Fibroblast of skin of scalp (primary cell): ENCODE results near the gene MEF2B. TPM values are rescaled to one million over a fixed set of nuclear protein-coding genes. Genes with fewer than 3 reads are reported as not detected.

ENCODE experiments used
- DNase-seq: peaks from one replicate; pipeline ENCODE4 v3.0.0-alpha.2; 2013
- polyA plus RNA-seq, 2 experiments: library from polyadenylated mRNA; unstranded; fragments of 120-200 nt; gene quantifications; one replicate each; pipeline ENCODE4 v1.2.1, GENCODE V29; 2013; ENCODE audit not compliant: insufficient read length in 2 of 2

Gene MEF2B
- polyA plus RNA-seq (2013, experiment 1 of 2; ENCODE audit: insufficient read length) = 1.1 TPM
- polyA plus RNA-seq (2013, experiment 2 of 2; ENCODE audit: insufficient read length) = 0.43 TPM

- peak; percentile 45 for DNase-seq
Observed at GRCh38 chr19:19170053-19170872, at the start of gene MEF2B. Gene MEF2B (minus strand): TSS chr19:19170263. CDS start chr19:19150735, 19,528 bp downstream.

- no peak for DNase-seq
Observed at GRCh38 chr19:19218911-19219310, 48.8 kb upstream of the MEF2B start.

DNA sequence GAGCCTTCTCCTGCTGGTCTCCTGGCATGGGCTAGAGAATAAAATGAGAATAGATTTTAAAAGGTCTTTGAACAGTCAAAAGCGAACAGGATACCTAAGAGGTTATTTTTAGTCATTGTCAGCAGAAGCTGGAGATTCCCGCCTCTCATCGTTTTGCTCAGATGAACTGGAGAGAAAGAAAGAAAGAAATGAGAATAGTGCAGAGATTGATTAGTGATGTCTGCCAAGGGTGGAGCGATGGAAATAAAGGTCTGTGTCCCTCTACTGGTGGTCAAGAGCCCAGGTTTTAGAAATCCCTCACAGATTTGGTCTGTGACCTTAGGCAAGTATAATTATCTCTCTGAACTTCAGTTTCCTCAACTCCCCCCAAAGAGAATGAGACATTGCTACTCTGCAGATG lies 47.0 kb upstream of the MEF2B start:
- peak; percentile 29 for DNase-seq

GRCh38 chr19:19215792-19216191 lies 45.7 kb upstream of the MEF2B start:
- DNase-seq = no peak

GRCh38 chr19:19214892-19215291 lies 44.8 kb upstream of the MEF2B start:
- peak; percentile 58 for DNase-seq

GRCh38 chr19:19214159-19214490 lies 44.1 kb upstream of the MEF2B start:
- DNase-seq = no peak

- no peak for DNase-seq
Observed at GRCh38 chr19:19213426-19214158, 43.5 kb upstream of the MEF2B start.

DNA sequence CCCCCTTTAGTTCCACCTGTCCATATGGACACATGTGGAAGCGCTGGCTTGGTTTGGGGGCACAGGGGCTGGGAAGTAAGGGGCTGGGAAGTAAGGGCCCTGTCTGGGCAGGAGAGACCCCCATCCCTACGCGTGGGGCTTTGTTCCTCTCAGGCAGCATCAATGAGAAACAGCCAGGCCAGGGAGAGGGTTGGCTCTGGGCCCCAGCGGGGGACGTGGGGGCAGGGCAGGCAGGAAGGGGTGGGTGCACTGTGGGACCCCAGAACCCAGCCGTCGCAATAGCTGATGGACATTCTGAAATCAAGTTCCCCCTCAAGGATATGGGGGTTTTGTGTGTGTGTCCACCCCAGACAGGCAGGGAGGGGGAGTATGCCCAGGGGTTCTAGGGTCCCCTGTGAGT lies 42.9 kb upstream of the MEF2B start:
- DNase-seq = no peak

DNA sequence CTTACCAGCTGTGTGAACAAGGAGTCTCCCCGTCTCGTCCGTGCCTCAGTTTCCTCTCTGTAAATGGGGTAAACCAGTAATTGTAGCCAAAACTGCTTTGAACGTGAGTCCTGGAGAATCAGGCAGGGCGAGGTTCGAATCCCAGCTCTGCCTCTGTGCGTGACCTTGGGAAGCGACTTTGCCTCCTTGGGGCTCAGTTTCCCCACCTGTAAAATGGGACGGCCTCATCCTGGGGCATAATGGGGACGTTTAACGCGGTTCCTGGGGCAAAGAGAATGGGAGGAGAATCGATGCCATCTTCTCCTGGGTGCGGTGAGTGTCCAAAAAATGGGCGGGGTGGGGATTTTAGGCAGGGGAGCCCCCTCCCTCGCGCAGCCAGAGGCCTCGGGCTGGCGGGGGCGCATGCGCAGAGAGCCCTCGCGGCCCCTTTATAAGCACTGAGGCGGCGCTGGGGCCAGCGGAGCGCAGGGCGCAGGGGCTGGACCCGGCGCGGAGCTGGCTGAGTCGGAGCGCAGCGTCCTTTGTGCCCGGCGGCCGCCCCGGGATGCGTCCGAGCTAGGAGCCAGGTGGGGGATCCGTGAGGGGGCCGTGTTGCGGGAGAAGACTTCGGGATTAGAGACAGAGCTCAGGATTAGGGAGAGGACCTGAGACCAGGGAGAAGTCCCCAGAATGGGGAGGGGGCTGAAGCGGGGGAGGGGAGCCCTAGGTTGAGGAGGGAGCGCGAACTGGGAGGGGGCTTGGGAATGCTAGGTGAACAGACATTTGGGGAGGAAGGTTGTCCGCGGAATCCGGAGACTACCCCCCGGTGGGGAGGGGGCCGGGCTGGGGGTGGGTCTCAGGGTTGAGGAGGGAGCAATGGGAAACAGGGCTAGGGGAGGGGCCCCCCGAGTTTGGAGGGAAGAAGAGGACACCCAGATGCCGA lies 41.7 kb upstream of the MEF2B start, which contains the start of gene NCAN:
TSS of gene NCAN (plus strand) at position 460 of the 922 bp plus-strand sequence. CDS start 4,996 bp downstream, outside the sequence.
- DNase-seq = no peak

DNA sequence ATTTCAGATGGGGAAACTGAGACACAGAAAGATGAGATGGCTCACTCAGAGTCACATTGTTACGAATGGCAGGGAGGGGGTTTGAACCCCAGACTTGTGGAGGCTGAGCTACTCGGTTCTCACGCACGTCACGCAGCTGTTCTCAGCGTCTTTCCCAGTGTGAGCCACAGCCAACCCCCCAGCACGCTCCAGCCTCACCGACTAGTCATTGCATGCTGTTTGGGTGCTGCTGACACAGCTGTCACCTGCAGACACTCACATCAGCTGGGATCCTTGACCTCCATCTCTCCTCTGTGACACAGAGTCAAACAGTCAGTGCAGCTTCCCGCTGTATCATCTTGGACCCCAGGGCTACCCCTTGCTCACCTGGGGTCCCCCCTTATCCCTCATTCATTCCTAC lies 39.3 kb upstream of the MEF2B start:
- DNase-seq = no peak

DNA sequence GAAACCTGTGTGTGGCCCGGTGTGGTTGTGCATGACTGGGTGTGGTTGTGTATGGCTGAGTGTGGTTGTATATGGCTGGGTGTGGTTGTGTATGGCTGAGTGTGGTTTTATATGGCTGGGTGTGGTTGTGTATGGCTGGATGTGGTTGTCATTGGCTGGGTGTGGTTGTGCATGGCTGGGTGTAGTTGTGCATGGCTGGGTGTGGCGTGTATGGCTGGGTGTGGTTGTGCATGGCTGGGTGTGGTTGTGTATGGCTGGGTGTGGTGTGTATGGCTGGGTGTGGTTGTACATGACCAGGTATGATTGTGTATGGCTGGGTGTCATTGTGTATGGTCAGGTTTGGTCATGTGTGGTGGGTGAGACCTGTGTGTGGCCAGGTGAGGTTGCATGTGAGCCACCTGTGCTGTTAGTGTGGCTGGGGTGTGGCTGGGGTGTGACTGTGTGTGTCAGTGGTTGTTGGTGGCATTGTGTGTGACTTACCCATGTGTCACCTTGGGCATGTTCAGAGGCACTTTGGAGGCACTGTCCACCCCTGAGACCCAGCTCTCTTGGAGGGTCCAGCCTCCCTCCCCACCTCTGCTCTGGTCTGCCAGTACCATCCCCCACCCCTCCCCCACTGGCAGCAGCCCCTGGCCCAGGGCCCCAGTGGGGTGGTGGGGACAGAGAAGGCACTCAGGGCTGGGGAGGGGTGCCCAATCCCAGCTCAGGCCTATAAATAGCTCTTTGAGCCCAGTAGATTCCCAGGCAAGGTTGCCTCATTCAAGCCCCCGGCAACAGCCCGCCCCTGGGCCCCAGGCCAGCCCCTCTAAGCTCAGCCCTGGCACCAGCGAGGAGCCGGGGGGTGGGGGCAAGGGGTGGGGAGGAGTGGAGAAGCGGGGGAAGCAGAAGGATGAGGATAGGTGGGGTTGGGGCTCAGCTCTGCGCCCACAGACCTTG lies 37.8 kb upstream of the MEF2B start:
- no peak for DNase-seq

- no peak for DNase-seq
Observed at GRCh38 chr19:19206938-19207337, 36.9 kb upstream of the MEF2B start.

GRCh38 chr19:19205416-19206410 lies 35.6 kb upstream of the MEF2B start:
- no peak for DNase-seq

DNA sequence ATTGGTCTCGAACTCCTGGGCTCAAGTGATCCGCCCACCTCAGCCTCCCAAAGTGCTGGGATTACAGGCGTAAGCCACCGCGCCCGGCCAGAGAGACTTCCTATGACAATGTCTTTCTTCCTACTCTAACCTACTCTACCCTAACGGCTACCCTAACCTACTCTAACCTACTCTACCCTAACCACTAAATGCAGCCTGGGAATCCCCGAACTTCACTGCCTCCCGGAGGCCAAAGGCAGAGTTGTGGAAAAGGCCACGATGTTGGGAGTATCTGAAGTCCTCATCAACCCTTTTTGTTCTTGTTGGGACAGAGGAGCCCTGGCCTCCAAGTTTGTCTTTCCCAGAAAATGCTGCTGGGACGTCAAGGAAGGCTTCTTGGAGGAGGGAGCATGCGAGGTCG lies 34.1 kb upstream of the MEF2B start:
- DNase-seq = no peak

DNA sequence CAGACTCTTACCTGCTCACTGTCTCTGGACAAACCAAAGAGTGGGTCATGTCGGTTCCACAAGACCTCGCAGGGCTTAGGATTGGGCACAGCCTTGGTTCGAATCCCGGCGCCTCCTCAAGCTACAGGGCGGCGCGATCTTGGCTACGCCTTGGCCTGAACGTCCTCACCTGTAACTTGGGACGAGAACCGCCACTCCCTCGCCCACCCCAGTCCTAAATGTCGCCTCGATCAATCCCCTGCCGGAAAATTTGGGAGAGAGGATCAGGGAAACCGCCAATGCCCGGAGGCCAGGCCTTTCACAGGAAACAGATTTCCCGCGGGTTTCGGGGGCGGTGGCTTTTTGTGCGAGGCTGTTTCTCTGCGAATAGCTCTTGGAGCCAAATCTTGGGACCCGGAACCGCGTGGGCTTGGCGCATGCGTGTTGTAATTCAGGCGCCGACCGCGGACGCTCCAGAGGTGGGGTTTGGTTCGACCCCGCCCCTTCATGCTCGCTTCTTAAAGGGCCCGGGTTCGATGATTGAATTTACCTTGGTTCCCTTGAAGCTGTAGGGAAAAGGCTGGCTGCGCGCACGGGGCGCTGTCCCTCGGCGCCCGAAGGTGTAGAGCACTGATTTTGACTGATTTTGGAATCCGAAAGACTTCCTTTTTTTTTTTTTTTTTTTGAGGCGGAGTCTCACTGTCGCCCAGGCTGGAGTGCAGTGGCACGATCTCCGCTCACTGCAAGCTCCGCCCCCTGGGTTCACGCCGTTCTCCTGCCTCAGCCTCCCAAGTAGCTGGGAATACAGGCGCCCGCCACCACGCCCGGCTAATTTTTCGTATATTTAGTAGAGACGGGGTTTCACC lies 33.2 kb upstream of the MEF2B start, which contains the start of gene NR2C2AP:
TSS of gene NR2C2AP (minus strand) at position 403 of the 845 bp plus-strand sequence. CDS start at position 49, 354 bp downstream.
- DNase-seq = peak; percentile 90

DNA sequence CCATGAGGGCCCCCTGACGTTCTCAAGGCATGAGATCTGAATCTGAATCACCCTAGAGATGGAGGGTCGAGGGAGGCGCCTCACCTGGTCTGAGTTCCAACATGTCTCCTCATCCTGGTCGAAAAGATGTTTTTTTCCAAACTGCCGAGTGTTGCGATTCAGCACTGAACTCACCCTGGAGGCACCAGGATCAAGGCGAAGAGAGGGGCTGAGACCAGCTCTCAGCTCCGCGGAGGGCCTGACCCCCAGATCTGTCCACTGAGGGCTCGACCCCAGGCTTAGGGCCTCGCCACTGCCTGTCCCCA lies 32.6 kb upstream of the MEF2B start:
- DNase-seq = no peak

DNA sequence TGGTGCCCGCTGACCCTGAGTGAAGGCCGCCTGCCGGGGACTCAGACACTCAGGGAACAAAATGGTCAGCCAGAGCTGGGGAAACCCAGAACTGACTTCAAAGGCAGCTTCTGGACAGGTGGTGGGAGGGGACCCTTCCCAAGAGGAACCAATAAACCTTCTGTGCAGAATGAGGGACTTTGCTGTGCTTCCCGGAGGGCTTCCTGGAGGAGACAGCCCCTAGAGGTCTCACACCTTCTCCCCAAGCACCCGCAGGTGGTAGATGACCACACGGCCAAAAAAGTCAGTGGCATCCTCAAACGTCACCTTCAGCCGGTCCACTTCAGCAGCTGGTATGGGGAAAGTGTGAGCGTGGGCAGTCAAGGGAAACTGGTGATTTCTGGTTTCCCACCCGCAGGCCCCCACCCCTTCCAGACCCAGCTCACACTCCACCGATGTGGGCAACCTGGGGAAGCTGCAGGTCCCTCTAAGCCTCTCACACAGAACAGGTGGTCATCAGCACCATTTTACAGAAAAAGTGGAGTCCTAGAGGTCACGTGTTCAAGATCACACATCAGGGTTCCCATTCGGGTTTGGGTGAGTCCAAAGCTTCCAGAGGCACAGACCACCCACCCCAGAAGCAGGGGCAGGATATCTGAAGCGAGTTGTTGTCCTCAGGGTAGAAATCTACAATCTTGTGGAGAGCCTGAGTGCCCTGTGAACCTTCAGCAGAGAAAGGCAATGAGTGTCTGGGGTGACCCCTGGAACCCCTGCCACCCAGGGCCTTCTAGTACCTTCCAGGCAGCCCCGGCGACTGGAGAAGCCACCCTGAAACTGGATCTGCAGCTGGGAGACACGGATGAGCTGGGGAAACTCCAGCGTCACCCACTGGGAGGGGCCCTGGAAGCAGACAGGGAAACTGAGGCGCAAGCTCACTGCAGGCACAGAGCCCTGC lies 31.9 kb upstream of the MEF2B start:
- no peak for DNase-seq

- DNase-seq = no peak
Observed at GRCh38 chr19:19193926-19194325, 23.9 kb upstream of the MEF2B start.
